Tongue (tissue), 2 donors: Measurements from ENCODE around the gene LETM1. TPM values are rescaled to one million over a fixed set of nuclear protein-coding genes. Genes with fewer than 3 reads are reported as not detected.

Source experiments
- DNase-seq: peaks from one replicate; pipeline ENCODE4 v3.0.0-alpha.2; 2015
- total RNA-seq: library from RNA; depleted of rRNA; stranded (reverse); fragments of >200 nt; gene quantifications from one replicate; pipeline ENCODE4 v1.2.3, GENCODE V29; 2014

Gene LETM1
- total RNA-seq, result 36.2 TPM

DNA sequence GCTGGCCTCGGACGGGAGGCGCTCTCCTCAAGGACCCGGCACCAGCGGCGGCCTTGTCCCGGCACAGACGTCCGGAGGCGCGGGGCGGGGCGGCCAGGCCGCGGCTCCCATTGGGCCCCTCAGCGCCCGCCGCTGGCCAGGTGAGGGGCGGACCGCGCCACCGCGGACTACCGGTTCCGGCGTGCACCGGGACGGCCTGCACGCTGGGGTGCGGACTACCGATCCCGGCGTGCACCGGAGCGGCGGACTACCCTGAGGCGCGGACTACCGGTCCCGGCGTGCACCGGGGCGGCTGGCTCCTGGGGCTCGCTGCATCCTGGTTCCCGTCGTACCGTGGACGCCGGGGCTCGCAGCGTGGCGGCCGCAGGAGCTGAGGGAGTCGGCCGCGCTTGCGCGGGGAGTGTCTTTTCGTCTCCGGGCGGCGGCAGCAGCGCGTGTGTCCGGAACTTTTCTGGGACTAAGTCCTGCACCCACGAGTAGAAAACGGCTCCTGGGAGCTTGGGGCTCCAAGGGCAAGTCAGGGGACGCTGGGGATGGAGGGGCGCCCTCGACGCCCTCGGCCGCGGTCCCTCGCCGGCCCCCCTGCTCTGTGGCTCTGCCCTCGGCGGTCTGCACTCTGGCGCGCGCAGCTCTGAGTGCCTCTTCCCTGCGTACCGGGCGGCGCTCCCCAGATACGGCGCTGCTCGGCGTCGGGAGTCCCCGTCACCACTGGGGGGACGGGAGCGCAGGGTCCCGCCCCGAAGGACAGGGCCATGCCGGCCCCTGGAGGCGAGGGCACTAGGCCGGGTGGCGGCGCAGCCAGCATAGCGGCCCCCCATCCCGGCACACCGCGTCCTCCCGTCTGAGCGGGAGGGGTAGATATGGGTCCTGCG lies at the start of gene LETM1:
Gene LETM1 (minus strand): TSS at position 86 of the 872 bp plus-strand sequence. CDS start 206 bp downstream, outside the sequence.
- DNase-seq, result peak; percentile 97

DNA sequence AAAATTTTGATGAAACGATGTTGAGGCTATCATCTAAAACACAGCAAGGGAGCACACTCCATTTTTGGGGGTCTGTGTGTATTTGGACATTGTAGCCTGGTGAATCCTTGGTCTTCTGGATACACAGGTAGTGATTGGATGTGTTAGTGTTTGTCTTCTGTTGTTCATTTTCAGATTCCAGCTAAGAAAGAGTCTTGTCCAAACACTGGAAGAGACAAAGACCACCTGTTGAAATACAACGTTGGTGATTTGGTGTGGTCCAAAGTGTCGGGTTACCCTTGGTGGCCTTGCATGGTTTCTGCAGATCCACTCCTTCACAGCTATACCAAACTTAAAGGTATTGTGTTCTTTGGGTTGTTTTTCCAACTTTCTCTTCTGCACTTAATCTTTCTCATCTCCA lies 48.1 kb upstream of the LETM1 start:
- no peak for DNase-seq

DNA sequence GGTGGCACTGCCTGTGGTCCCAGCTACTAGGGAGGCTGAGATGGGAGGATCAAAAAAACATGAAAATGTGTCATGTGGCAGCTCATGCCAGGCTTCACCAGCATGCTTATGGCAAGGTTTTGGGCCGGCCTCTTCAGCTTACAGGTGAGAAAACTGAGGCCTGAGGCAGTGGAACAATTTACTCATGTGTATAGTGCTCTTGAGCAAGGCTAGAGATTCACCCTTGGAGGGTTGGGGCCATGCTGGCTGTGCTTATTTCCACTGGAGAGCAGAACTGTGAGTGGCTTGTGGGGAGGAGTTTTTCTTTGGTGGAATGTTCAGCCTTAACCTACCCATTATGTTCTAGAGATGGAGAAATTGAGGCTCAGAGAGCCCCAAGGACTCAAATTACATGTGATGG lies 47.1 kb upstream of the LETM1 start:
- no peak for DNase-seq

DNA sequence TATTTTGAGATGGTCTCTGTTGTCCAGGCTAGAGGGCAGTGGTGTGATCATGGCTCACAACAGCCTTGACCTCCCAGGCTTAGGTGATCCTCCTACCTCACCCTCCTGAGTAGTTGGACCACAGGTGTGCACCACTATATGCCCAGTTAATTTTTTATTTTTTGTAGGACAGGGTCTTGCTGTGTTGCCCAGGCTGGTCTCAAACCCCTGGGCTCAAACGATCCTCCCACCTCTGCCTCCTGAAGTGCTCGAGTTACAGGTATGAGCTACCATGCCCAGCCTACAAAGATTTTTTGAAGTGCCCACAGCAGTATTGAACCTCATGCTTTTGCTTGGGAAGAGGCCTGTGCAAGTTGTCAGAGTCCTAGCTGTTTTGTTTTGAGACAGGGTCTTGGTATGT lies 46.3 kb upstream of the LETM1 start:
- DNase-seq, result no peak

DNA sequence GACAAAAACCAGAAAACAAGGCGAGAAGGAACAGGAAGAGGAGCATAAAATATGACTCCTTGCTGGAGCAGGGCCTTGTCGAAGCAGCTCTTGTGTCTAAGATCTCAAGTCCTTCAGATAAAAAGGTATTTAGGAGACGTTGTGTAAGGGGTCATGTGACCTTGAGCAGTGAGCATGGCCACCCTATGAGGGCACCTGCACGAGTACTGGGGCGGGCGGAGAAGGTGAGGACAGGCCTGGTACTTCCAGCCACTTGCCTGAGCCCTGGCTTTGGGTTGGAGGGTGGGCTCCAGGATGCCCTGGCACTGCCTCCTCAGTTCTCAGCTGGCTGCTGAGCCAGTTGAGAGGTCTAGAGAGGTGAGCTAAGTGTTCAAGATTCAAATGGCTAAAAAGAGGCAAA lies 45.2 kb upstream of the LETM1 start:
- DNase-seq, result no peak

DNA sequence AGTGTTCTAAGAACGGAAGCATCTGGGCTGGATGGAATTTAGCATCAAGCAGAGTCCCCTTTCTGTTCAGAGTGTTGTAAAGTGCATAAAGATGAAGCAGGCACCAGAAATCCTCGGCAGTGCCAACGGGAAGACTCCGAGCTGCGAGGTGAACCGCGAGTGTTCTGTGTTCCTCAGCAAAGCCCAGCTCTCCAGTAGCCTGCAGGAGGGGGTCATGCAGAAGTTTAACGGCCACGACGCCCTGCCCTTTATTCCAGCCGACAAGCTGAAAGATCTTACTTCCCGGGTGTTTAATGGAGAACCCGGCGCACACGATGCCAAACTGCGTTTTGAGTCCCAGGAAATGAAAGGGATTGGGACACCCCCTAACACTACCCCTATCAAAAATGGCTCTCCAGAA lies 44.7 kb upstream of the LETM1 start:
- no peak for DNase-seq

DNA sequence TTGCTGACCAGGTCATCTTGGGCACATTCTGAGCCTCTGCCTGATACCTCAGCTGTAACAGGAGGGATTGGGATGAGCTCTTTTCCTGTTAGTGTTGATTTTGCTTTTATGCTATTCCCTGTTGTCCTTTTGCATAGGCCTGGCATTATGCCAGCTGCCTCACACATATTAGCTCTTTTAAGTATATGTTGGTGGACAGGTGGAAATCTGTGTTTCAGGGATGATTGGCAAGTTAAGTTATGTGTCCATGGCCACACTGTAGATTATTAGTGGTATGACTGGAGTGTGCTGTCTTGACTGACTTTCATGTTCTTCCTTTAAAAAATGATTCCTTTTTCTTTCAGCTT lies 44.1 kb upstream of the LETM1 start:
- DNase-seq, result no peak

DNA sequence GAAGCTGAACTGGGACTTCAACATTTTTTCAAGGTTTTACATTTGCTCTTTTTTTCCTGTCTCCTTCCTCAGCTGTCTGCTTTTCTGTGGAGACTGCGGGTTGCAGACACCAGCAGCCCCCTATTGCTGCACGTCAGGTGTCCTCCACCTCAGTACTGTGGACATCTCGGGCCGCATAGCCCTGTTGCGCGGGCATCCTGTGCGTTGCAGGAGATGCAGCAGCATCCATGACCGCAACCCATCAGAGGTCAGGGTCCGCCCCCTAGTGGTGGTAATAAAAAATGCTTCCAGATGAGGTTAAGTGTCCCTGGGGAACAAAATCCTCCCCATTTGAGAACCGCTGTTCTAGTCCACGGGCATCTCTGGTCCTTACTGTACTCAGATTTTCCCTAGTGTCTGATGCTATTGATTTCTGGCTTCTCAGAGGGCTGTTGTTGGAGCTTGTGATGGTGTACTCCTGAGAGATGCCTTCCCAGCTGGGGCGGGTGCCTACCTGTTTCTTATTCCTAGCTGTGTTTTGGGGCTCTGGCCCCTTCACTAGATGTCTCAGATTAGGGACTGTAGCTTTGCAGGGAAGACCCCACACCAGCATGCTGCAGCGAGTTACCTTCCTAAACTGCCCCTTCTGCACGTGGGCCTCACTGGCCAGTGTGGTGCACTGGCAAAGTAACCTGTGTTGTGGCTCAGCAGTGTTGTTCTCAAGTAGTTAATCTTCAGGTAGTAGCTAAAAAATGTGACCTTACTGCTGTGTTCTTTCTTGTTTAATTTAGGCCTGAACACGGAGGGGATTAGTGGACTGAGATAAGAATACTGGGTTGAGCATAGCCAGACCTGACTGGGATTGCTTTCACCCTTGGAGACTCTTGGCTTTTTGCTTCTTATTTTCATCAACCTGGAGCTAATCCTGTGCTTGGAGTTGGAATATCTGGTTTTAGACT lies 43.5 kb upstream of the LETM1 start:
- peak; percentile 87 for DNase-seq

DNA sequence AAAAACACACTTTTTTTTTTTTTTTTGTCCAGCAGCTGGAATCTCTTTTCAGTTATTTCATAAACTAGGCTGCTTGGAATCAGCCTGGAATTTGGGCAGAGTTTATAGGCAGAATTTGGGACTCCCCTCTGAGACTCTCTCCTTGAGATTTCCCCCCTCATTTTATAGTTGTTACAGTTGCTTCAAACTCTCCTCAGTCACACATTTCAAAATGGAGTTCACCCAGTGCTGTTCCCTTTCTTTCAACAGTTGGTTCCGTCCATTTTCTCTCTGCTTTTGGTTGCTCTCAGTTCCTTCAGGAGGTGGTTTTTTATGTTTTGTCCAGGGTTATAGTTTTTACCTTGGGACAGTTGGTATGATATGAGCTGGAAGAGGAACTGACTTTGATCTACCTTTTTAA lies 42.7 kb upstream of the LETM1 start:
- DNase-seq, result no peak

DNA sequence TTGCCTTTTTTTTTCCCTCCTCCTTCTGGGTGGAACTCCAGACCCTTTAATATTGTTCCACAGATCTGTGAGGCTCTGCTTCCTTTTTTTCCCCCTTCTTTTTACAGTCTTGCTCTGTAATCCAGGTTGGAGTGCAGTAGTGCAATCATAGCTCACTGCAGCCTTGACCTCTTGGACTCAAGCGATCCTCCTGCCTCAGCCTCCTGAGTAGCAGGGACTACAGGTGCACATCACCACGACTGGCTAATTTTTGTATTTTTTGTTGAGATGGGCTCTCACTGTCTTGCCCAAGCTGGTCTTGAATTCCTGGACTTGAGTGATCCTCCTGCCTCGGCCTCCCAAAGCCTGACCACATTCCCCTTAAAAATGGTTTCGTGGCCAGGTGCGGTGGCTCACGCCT lies 42.1 kb upstream of the LETM1 start:
- no peak for DNase-seq

DNA sequence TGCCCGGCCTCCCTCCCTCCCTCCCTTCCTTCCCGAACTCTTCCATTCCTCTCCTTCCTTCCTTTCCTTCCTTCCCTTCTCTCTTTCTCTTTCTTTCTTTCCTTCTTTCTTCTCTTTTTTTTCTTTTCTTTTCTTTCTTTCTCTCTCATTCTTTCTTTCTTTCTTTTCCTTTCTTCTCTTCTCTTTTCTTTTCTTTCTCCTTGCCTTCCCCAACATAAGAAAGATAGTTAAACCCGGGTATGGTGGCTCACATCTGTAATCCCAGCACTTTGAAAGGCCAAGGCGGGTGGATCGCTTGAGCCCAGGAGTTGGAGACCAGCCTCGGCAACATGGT lies 40.7 kb upstream of the LETM1 start:
- DNase-seq, result no peak

DNA sequence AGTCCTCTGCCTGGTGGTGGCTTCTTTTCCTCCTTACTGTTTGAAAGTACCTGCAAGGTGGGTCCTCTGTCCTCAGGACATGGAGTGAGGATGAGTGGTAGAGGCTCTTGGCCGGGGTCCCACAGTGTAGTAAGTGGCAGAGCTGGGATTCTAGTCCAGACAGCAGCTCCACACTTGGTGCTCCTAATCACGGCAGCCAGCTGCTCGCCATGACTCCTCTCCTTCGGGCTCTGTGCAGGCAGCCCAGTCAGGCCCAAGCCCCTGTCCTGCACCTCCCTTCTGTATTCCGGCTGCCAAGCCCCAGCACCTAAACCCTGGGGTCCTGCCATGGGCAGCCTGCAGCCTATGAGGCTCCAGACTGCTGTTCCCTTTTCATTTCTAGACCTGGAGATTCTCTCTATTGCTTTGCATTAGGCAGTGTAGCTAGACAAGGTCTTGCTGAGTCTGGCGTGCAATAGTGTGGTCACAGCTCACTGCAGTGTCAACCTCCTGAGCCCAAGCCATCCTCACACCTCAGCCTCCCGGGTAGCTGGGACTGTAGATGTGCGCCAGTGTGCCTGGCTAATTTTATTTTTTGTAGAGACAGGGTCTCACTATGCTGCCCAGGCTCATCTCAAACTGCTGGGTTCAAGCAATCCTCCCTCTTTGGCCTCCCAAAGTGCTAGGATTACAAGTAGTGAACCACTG lies 40.2 kb upstream of the LETM1 start:
- DNase-seq, result no peak

DNA sequence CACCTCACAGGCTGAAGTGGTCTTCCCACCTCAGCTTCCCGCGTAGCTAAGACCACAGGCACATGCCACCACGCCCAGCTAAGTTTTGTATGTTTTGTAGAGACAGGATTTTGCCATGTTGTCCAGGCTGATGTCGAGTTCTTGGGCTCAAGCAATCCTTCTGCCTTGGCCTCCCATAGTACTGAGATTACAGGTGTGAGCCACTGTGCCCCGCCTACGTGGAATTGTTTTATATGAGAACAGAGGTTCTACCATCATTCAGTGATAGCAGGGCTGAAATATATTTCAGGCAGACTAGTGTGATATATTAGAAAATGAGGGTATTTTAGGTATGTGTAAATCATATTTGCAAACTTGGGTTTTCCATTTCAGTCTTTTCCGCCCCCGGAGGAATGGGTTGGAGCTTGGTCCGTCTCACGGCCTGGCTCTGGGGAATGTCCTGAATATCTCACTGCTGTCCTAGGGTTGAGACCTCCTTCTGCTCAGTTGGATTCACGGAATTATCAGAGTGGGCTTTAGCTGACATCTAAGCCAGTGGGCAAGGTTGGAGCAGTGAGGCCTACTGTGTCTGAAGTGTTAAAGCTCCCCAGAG lies 35.1 kb upstream of the LETM1 start:
- DNase-seq, result no peak

DNA sequence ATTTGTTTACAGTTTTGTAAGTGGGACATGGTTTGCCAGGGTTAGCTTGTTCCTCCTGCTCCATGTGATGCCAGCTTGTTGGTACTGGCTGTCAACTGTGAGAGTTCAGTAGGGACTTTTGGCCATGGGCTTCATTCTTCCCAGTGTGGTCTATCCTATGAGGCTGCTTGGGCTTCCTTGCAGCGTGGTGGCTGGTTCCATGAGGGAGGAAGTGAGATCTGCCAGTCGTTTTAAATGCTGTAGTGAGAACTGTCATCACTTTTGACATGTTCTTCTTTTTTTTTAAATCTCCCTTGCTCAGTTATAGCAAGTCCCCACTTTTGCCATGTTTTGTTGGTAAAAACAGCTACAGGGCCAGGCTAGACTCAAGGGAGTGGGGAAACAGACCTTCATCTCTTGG lies 31.1 kb upstream of the LETM1 start:
- no peak for DNase-seq

DNA sequence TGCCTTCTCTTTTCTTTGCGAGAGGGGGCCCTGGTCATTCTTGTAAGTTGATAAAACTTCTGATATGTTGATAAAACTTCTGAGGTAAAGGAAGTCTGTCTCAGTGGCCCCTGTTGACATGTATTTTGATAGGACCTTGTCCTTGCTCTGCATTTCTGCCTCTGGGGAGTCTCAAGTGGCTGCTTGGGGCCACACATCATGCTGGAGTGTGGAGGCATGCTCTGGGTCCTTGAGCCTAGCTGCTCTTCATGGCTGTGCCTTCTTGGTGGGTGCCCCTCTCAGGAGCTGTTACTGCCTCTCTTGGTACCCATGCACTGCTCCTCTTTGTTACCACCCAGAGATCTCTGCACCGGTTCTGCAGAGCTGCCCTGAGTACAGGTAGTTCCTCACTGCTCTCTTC lies 29.5 kb upstream of the LETM1 start:
- DNase-seq, result no peak

DNA sequence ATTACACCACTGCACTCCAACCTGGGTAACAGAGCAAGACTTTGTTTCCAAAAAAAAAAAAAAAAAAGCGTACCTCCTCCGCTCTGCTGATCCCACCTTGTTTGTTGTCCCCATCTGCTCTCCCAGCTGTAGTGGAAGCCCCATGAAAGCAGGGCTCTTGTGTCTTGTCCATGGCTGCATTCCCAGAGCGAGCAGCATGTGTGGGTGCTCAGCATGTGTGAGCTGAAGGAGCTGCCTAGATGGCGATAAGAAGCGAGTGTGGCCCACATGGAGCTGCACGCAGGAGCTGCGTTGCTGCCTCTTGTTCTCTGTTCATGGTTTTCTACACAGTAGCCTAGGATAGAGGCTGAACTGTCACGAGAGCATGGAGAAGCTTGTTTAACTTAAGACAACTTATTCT lies 27.6 kb upstream of the LETM1 start:
- no peak for DNase-seq

DNA sequence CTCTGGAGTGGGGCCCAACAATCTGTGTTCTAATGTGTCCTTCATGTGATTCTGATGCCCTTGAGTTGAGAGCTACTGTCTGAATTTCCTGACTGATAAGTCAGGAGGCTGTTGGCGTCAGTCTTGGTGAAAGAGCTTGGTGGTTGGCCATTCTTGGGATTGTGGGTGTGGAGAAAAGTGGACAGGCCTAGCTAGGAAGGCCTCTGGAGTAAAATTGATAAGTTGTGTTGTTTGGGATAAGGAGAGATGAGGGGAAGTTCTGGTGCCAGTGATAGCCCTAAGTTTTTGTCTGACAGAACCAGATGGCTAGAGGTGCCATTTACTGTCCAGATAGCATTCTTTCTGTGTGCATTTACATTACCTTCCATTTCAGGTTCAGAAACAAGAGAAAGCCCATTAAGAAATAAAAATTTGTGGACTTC lies 26.9 kb upstream of the LETM1 start:
- DNase-seq, result no peak

DNA sequence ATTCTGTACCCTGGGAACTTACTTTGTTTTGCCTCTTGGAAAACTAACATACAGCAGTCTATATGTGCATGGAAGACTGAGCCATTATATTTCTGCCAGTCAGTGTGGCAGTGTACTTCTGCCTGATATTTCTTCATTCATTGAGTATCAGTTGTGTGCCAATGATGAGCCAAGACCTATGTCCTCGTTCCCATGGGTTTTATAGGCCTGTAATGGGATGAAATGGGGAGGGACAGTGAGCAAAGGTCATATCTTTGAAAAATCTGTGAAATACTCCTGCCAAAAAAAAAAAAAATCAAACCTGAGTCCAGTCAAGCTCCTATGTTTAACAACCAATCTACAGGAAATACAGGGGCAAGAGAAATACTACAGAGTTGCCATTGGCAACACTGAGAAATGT lies 24.4 kb upstream of the LETM1 start:
- no peak for DNase-seq

DNA sequence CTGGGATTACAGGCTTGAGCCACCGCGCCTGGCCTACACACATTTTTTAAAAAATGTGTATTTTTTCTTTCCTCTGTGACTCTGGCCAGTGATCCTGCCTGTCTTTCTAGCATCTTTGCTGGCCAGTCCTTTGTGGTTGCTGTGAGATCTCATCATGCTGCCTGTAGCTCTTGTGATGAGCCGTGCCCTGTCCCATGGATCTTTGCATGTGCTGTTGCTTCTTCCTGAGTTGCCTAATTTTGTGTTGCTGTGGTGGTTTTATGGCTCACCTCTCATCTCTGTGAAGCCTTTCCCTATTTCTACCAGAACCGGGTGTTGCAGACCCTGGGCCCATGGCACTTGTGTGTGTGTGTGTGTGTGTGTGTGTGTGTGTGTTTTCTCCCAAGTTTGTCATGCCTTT lies 23.5 kb upstream of the LETM1 start:
- DNase-seq, result no peak

DNA sequence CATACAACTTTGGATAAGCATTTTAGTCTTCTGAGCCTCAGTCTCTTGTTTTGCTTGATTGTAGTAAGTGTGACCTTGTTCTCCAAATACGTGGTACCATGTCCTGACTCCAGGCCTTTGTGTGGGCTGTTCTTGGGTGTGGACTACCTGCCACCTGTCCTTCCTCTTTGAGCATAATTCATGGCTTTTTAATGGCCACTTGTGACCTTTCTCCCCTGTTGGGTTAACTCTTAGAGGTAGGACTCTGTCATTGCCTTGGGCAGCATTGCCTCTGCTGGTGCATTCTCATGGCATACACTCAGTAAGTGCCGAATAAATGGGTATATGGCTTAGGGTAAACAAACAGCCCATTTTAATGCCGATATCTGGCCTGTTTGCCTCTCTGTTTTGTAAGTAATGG lies 18.2 kb upstream of the LETM1 start:
- no peak for DNase-seq

DNA sequence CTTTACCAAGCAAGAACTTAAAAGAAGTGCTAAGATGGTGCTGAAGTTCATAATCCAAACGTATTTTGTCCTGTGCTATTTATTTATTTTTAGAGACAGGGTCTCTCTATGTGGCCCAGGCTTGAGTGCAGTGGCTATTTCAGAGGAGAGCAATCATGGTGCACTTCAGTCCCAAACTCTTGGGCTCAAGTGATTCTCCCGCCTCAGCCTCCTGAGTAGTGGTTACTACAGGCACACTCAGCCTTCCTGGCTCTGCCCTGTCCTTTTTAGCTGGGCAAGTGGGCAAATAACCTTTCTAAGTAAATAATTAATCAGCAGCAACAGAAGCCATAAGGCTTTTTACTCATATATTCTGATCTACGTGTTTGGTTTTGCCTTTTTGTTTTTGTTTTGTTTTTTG lies 17.8 kb upstream of the LETM1 start:
- no peak for DNase-seq

DNA sequence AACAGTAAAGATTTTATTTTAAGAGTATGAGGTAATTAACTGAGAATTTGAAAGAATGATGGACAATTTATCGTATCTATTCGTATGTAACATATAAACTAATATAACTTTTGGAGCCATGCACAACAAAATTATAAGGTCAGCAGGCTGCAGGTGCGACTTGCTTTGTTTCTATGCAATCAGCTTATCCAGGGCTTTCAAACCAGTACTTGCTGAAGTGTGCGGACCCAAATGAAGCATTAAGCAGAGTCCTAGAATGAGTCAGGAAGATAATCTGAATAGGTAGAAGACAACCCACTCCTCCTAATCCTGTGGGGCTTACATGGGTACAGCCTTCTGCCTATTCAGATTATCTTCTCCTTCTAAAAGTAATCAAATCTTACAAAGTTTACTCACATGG lies 17.3 kb upstream of the LETM1 start:
- no peak for DNase-seq

DNA sequence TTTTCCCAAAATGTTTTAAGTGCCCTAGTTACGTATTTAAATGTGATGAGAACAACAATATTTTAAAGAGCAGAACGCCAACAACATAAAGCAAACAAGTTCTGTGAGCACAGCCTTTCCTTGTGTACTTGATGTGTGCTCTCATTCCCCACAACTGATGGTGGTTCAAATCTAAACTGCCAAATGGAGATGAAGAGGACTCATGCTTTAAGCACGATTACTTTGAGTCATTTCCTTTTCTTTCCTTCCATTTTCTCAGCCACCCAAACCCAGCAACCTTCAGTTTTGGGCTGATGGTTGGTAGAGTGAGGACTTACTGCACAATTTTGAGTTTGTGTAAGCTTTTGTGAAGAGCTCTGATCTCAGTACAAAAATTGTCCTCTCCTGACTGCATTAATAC lies 16.9 kb upstream of the LETM1 start:
- DNase-seq, result no peak
